Choroid plexus epithelial cell (primary cell): ENCODE data around the gene PRKCA.

Experiments used
- DNase-seq: peaks from one replicate; pipeline ENCODE4 v3.0.0-alpha.2; 2010; ENCODE audit warnings: low read depth
- H3K4me3 ChIP-seq: 2 replicates; pipeline ENCODE4 v1.5.1; 2011; ENCODE audit warnings: low read depth, mild to moderate bottlenecking, control low read depth, low read length, moderate library complexity
- CTCF ChIP-seq: conservative IDR thresholded peaks from 2 replicates; pipeline ENCODE4 v1.5.1; 2011; ENCODE audit warnings: low read depth, mild to moderate bottlenecking, control low read depth, inconsistent platforms, low read length, moderate library complexity

Gene PRKCA

GRCh38 chr17:66776999-66777688 is 474.7 kb downstream of the PRKCA start:
- peak; percentile 3 for DNase-seq
- no peak overlapping the region for H3K4me3 ChIP-seq
- TF ChIP-seq CTCF: no peak

DNA sequence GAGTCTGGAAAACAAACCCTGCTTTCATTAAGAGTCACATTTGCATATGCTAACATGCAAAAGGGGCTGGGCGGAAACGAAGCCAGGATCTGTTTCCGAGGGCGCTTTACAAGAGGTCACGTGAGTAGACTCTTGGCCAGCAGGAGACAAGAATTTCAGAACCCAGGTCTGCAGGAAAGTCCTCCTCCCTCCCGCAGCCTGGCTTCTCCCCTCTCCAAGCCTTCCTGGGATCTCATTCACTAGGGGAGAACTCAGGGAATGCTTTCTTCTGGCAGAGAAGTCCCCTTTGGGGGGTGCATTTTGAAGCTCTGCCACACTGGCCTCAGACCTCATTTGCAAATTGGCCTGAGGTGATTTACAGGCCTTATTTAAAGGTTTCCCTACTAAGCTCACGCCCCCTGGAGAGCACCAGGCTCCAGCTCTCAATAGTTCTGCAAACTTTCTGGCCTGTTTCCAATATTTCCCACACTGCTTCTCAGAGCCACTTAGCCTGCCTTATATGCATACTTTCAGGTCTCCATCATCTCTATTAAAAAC is 475.3 kb downstream of the PRKCA start:
- H3K4me3 ChIP-seq: no peak overlapping the region
- peak; percentile 81 for DNase-seq
- TF ChIP-seq CTCF: peak; percentile 3

DNA sequence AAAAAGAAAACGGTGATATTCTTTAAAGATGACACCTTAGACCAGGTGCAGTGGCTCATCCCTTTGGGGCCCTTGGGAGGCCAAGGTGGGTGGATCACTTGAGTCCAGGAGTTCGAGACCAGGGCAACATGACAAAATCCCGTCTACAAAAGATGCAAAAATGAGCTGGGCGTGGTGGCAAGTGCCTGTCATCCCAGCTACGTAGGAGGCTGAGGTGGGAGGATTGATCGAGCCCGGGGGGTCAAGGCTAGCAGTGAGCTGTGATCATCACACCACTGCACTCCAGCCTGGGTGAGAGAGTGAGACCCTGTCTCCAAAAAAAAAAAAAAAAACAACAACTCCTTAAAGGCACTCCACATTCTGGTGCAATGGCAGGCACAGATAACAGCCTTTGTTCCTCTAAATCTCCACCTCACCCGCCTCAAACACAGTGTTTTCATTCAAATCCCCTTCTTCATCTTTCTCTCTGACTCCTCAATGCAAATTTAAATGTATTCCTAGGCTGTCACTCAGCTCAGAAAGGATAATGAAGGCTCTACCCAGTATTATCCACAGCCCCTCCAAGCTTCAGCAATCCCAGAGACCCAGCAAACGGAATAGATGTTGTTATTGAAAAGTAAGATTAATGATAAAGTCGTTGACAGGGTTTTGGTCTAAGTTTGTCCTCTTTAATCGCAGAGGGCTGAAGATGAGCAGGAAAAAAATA is 476.3 kb downstream of the PRKCA start:
- H3K4me3 ChIP-seq: no peak overlapping the region
- TF ChIP-seq CTCF: no peak
- DNase-seq: no peak

DNA sequence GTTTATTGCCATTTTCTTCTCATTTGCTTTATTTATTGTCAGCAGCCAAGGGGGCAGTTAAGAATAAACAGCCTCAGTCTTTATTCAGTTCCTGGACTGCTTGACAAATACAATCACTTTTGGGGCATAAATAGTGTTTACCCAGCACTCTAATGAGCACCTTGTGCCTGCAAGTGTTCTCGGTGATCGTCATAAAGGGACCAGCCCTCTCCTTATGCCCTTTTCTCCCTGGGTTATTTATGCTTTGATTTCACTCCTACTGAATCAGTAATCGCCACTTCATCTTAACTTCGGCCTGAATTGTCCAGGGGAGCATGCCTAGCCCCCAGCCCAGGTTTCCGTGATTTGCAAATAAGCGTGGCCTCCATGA is 476.8 kb downstream of the PRKCA start:
- no peak for TF ChIP-seq CTCF
- no peak overlapping the region for H3K4me3 ChIP-seq

DNA sequence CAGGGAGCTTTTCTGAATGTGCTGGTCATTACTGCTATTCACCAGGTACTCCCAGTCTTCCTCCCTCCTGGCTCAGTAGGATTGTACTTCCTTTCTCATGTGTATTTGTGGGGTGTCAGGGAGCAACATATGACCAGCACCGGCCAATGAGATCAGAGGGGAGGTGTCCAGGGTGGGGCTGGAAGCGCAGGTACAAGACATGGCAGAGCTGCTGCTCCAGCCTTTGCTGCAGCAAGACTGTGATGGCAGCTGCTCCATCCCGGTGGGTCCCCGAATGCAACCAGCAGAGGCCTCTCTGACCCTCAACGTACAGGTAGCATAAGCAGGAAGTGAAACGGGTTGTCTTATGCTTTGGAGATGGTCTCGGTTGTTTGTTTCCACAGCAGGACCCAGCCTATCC is 478.7 kb downstream of the PRKCA start:
- no peak for DNase-seq
- no peak overlapping the region for H3K4me3 ChIP-seq
- no peak for TF ChIP-seq CTCF

More for the DNA sequence above, 476.8 kb downstream of the PRKCA start:
- no peak for DNase-seq

GRCh38 chr17:66782851-66783250 is 480.4 kb downstream of the PRKCA start:
- DNase-seq: no peak
- no peak overlapping the region for H3K4me3 ChIP-seq
- TF ChIP-seq CTCF: no peak
